Keratinocyte (primary cell): Measurements from ENCODE around the gene DBI.

ENCODE experiments used
- EZH2 ChIP-seq: IDR thresholded peaks from one replicate; pipeline ENCODE4 v1.6.1; 2012; ENCODE audit warnings: inconsistent platforms, mild to moderate bottlenecking, low read length, moderate library complexity
- TF ChIP-seq, protein P1 (sequence below), 3 experiments: IDR thresholded peaks in 1 of 3; conservative IDR thresholded peaks in 1 of 3; optimal IDR thresholded peaks in 1 of 3; 2 replicates in 2 of 3; 3 replicates in 1 of 3; pipeline versions ENCODE3 to v1.5.1; 2011; ENCODE audit warnings: low read length in 3 of 3, mild to moderate bottlenecking in 3 of 3, moderate library complexity in 2 of 3, control low read depth in 1 of 3, inconsistent platforms in 1 of 3; ENCODE audit not compliant: insufficient read depth in 2 of 3; ENCODE audit errors: extremely low read depth in 1 of 3

DNA sequence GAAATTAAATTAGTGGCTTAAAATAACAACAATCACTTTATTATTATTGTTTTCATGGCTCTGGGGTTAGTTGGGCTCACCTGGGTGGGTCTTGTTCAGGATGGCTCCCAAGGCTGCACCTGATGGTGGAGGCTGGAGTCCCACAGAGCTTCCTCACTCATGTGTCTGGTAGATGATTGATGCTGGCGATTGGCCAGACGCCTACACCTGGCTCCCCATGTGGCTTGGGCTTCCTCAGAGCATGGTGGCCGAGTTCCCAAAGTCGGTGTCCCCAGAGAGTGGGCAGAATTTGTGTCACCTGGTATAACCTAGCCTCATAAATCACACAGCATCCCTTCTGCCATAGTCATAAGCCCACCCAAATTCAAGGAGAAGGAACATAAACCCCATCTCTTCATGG, 18.2 kb downstream of the DBI start:
- TF ChIP-seq, protein P1, sequence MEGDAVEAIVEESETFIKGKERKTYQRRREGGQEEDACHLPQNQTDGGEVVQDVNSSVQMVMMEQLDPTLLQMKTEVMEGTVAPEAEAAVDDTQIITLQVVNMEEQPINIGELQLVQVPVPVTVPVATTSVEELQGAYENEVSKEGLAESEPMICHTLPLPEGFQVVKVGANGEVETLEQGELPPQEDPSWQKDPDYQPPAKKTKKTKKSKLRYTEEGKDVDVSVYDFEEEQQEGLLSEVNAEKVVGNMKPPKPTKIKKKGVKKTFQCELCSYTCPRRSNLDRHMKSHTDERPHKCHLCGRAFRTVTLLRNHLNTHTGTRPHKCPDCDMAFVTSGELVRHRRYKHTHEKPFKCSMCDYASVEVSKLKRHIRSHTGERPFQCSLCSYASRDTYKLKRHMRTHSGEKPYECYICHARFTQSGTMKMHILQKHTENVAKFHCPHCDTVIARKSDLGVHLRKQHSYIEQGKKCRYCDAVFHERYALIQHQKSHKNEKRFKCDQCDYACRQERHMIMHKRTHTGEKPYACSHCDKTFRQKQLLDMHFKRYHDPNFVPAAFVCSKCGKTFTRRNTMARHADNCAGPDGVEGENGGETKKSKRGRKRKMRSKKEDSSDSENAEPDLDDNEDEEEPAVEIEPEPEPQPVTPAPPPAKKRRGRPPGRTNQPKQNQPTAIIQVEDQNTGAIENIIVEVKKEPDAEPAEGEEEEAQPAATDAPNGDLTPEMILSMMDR (optimal IDR thresholded peaks at IDR 0.05 in 1 of 3, IDR thresholded peaks at IDR 0.05 in 1 of 3, conservative IDR thresholded peaks at IDR 0.05 in 1 of 3; ENCODE audit: extremely low read depth in 1 of 3, insufficient read depth in 2 of 3, low read length in 3 of 3), result no peak
- no peak for TF ChIP-seq EZH2
